ENCODE measurements around the gene ZBED6.
"Not testable (repeated sequence)": the region's sequence is repeated elsewhere in the genome, so short reads cannot be mapped to it uniquely, and the experiment has no call there.

ZBED6 gene, protein sequence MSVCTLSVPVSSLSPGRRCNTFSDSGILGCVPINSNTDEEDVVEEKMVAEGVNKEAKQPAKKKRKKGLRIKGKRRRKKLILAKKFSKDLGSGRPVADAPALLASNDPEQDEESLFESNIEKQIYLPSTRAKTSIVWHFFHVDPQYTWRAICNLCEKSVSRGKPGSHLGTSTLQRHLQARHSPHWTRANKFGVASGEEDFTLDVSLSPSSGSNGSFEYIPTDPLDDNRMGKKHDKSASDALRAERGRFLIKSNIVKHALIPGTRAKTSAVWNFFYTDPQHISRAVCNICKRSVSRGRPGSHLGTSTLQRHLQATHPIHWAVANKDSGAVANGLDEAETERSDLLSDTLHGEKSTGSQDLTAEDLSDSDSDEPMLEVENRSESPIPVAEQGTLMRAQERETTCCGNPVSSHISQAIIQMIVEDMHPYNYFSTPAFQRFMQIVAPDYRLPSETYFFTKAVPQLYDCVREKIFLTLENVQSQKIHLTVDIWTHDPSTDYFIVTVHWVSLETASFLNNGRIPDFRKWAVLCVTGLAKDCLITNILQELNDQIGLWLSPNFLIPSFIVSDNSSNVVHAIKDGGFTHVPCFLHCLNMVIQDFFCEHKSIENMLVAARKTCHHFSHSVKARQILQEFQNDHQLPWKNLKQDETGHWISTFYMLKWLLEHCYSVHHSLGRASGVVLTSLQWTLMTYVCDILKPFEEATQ (N-terminal part only)

DNA sequence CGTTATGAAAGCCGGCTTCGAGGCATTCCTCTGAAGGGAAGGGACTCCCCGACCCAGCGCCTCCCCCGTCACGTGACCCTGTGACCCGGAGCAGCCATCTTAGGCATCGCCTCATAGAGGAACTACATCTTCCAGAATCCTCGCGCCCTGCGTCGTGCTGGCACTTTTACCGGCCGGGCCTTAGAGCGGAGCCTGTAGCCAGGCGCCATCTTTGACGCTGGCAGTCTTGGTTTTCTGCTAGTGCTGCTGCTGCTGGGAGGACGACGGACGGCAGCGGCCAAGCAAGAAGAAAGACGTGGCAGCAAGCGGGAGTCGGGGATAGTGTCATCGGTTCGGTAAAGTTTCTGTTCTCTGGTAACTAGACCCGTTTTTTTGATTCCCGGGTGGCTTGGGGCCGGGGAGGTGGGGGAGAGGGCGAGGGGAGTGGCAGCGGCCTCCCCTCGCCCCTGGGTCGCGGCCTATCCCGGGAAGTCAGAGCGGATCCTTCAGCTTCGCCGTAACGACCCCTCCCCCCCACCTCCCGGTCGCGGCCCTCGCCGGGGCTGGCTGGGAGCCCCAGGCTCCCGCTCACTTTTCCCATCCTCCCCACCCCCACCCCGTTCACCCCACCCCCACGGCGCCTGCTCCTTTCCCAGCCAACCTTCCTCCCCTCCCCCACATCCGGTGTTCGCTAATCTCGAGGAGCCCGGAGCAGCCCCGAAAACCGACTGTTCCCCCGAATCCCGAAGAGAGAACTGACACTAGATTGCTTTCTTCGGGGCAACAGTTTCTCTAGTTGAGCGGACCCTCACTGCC is at the start of gene ZBED6, which contains the start of gene ZC3H11A:
ZBED6 (plus strand) TSS at position 183 of the 795 bp plus-strand sequence. CDS start 1,900 bp downstream, outside the sequence.
ZC3H11A (plus strand) TSS at position 183 of the 795 bp plus-strand sequence. CDS start 21,448 bp downstream, outside the sequence.
- peak; percentile 85 for DNase-seq

DNA sequence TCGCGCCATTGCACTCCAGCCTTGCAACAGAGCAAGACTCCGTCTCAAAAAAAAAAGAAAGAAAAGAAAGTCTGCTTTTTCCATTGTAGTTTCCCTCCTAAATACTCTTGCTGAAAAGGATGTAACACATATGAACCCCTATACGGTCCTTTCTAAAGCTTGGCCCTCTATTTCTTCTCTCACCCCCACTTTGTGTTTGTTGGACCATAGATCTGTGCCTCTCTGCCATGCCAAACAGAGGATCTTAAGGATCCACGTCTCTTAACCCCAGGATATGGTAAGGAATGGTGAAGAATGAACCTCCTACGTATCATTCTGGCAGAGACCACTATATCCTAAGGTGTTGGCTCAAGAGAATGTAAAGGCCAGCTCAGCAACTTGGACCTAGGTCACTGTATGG is 49.1 kb upstream of the ZBED6 start:
- no peak for DNase-seq

DNA sequence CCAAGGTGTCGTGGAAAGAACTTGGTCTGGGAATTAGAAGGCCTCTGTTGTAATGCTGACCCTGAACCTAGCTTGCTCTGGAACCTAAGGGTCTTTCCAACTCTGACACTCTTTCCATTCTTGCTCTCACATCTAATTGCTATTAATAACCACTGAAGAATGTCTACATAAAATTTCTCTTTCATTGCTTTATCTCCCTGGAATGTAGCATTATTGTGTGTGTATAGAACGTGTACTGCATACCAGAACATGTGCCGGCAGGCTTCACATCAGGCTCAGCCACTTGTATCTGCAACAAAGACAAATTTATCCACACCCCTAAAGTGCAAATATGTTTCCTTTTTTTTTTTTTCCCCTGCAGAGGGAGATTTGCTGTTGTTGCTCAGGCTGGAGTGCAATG is 44.4 kb upstream of the ZBED6 start:
- no peak for DNase-seq

DNA sequence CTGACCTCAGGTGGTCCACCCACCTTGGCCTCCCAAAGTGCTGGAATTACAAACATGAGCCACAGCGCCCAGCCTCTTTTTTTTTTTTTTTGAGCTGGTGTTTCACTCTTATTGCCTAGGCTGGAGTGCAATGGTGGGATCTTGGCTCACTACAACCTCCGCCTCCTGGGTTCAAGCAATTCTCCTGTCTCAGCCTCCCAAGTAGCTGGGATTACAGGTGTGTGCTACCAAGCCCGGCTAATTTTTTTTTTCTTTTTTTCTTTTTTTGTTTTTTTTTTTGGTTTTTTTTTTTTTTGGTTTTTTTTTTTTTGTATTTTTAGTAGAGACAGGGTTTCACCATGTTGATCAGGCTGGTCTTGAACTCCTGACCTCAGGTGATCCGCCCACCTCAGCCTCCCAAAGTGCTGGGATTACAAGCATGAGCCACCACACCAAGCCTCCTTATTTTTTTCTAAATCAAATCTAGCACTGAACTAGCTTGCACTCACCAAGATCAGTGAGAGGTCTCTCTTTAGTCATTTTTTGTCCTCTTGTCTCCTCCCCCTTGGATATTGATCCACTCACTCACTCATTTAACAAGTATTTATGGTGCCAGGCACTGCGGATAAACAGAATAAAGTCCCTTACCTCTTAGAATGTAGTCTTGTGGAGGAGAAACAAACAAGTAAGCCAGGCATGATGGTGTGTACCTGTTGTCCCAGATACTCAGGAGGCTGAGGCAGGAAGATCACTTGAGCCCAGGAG is 43.6 kb upstream of the ZBED6 start:
- DNase-seq: not testable (repeated sequence)

DNA sequence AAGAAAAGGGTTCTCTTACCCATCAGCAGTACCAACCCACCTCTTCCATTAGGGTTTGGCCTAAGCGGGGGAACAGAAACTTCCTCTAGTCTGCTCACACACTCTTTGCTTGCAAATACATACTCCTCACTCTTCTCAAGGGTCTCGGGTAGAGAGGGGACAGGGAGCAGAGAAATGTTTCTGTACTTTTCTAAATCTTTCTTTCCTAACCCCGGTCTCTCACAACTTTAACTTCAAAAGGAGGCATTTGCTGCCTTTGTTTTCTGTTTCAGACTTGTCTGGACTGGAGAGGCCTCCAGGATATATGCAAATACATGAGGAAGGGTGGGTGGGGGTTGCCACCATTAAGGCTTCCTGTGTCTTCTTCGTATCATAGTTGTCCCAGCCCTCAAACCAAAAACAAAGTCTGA is 41.0 kb upstream of the ZBED6 start:
- no peak for DNase-seq

GRCh38 chr1:203756036-203756435 is 39.4 kb upstream of the ZBED6 start:
- no peak for DNase-seq

DNA sequence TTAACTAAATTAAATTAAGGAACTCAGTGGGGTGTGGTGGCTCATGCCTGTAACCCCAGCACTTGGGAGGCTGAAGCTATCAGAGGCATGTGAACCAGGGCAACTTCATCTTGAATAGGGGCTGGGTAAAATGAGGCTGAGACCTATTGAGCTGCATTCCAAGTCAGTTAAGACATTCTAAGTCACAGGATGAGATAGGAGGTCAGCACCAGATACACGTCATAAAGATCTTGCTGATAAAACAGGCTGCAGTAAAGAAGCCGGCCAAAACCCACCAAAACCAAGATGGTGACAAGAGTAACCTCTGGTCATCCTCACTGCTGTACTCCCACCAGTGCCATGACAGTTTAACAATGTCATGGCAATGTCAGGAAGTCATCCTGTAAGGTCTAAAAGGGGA is 36.7 kb upstream of the ZBED6 start:
- not testable (repeated sequence) for DNase-seq

GRCh38 chr1:203760506-203760905 is 34.9 kb upstream of the ZBED6 start:
- DNase-seq: no peak

- DNase-seq: not testable (repeated sequence)
Measured at GRCh38 chr1:203761958-203762357, 33.5 kb upstream of the ZBED6 start.

DNA sequence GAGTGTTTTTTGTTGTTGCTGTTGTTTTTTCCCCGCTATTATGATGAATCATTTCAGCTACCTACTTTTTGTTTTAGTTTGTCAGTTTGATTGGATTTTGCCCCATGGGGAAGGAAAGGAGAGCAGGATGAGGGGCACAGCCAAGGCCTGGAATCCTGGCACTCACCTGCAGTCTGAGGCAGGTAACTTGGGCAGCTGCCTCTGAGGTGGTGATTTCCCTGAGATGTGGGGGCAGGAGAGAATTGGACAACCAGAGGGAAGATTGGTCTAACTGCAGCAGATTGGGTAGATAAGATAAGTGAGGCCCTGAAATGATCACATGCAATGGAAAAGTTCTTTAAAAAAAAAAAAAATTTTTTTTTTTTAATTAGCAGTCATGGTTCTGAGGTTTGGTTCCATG is 31.9 kb upstream of the ZBED6 start:
- no peak for DNase-seq

GRCh38 chr1:203764105-203765028 is 31.1 kb upstream of the ZBED6 start:
- DNase-seq: no peak

DNA sequence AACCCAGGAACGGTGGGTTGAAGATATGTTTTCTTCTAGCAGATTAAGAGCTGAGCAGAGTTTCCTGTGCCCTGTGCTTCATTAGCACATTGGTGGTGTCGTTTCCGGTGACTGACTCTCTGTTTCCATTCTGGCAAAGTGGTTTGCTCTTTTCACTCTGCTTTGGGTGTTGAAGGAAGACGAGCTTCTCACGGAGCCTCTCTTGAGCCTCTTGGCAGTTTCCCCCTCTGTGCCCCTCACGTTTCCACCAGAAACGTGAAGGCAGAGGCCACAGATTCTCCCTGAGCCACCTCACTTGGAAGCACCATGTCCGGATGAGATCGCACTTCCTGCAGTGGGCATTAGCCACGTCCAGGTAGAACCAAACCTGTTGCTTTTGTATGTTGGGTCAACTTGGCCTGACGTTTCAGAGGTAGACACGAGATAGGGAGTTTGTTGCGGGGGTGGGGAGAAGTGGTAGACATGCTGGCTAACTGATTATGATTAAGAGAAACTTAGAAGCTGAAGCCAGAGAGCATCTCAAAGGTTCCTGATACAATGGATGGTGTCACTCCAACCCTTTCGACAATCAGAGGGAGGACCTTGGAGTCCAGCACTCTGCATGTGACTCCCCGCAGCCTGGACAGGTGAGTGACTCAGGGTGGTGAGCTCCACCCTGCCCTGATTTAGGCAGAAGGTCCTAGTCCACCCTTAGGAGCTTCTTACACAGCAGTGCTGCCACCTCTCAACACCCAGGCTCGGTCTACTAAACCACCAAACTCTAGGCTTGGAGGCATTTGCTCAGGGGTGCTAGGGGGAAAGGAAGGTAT is 30.2 kb upstream of the ZBED6 start, which contains the start of gene LAX1:
LAX1 (plus strand) TSS at position 155 of the 809 bp plus-strand sequence; CDS start at position 538, 383 bp downstream.
- DNase-seq: no peak

- DNase-seq: no peak
Measured at GRCh38 chr1:203768256-203768655, 27.2 kb upstream of the ZBED6 start.

DNA sequence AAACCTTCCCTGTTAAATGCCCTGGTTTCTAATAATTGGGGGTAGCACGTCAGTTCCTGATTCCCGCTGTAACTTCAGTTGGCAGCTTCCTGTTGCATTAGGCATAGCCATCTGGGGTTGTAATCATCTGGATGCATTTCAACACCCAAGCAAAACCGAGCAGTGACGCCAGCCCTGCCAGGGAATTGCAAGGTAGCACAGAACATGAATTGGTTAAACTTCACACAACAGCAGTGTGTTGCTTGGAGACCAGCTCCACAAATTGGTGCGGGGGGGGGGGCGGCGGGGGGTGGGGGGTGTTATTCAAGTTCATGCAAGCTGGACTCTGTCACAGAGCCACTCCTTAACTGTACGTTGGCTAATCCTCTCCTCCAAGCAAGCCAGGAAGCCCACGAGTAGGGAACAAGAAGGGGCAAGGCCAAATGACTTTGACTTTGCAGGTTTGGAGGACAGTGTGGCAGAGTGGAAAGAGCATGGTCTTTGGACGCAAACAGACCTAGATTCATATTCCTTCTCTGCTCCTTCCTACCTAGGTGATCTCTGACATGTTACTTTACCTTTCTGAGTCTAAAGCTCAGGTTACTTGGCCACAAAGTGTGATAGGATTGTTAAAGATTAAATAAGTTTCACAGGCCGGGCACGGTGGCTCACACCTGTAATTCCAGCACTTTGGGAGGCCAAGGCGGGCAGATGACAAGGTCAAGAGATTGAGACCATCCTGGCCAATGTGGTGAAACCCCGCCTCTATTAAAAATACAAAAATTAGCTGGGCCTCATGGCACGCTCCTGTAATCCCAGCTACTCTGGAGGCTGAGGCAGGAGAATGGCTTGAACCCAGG is 25.7 kb upstream of the ZBED6 start:
- no peak for DNase-seq

- DNase-seq: no peak
Measured at GRCh38 chr1:203771901-203772301, 23.5 kb upstream of the ZBED6 start.

DNA sequence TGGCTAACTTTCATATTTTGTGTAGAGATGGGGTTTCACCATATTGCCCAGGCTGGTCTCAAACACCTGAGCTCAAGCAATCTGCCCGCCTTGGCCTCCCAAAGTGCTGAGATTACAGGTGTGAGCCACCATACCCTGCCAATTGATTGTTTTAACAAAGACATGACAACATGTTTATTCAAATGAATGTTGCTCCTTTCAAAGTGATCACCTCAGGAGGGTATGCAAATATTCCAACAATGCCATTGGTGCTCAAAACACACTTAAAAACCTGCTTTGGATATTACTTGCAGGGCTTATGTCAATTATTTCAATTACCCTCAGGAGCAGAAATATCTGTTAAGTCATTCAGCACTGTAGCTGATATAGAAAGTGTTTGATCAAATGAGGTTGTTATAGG is 22.6 kb upstream of the ZBED6 start:
- no peak for DNase-seq

GRCh38 chr1:203776636-203777035 is 18.8 kb upstream of the ZBED6 start:
- no peak for DNase-seq

DNA sequence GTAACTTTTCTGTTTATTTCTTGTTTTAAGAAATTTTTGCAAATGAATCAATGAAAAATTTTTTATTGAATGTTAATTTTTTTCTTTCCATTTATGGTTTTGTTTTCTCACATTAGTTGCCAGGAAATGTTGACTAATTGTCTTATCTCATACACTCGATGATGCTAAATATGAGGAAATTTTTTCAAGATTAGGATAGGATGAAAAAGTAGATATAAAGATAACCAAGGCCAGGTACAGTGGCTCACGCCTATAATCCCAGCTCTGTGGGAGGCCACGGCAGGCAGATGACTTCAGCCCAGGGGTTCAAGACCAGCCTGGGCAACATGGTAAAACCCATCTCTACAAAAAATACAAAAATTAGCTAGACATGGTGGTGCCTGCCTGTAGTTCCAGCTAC is 17.8 kb upstream of the ZBED6 start:
- DNase-seq: no peak

DNA sequence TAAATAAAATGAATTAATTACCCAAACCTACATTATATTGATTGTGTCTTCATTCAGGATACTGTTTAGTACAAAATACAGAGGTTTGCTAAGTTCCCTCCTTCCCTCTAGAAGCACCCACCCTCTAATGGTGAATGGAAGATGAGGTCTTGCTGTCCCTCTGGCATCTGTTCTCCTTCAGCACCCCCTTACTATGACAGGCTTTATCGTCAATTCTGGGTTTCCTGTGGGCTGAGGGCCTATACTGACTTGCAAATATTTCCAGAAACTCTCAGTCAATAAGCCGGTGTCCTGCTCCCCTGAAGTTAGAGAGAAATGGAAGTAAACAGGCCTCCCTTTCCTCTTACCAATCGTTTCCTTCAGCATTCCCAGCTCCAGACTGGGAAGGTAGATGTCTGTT is 17.3 kb upstream of the ZBED6 start:
- DNase-seq: no peak
